ENCODE results near the gene KLHL29. TPM values are rescaled to one million over a fixed set of nuclear protein-coding genes. Genes with fewer than 3 reads are reported as not detected.

The KLHL29 gene
- total and polyA plus RNA-seq, 2 experiments from 2014 or later, result 3.8 to 9.9 TPM

DNA sequence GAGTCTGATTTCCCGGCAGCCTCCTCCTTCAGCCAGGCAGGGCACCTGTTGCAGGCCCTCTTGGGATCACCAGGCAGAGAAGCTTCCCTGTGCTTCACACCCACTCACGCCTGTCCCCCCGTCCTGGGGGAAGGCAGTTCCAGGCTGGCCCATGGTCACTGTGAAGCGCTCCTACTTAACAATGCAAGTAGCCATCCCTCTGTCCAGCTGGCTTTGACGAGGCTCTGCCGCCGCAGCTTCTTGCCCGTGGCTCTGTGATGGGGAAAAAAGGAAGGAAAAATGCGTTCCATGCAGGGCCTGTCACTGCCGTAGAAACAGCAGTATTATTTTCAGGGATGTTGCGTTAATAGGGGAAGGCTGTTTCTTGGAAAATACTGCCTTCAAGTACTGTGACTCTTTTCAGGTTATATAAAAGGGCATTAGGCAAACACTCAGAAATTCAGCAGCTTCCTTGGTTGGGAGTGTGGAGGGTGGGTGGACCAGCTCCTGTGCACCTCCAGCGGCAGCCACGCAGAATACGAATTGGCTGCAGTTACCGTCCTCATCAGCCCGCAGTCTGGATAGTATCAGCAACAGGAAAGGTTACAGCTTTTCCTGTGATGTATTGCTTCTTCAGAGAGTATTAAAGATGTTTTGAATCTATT, 232.3 kb downstream of the KLHL29 start:
- Histone ChIP-seq H3K27ac (peak overlapping the region; percentile 88), H3K4me1 (ENCODE audit: insufficient read depth) (peaks cover 28% of the 10 kb centered on the region), H3K4me3 (no peak overlapping the region), H3K79me2 (no peaks in the 10 kb centered on the region), H4K20me1 (ENCODE audit: insufficient read depth, poor library complexity, severe bottlenecking) (no peaks in the 10 kb centered on the region), H3K27me3 (no peaks in the 10 kb centered on the region), H3K9me2 (replicated peaks; ENCODE audit: insufficient read depth) (no peaks in the 10 kb centered on the region), H2AFZ (no peak overlapping the region), H3K4me2 (peak overlapping the region; percentile 42), H3K9me3 (ENCODE audit: low read depth) (no peaks in the 10 kb centered on the region), H3K36me3 (replicated peaks; ENCODE audit: insufficient read depth, low read depth) (no peaks in the 10 kb centered on the region)
- DNase-seq (ENCODE audit: low spot score), result peak; percentile 72
- 63% methylated on average over 16 of the region's 16 CpGs for WGBS (ENCODE audit: low lambda C conversion rate, missing lambda C conversion rate)
- TF ChIP-seq, protein P1, sequence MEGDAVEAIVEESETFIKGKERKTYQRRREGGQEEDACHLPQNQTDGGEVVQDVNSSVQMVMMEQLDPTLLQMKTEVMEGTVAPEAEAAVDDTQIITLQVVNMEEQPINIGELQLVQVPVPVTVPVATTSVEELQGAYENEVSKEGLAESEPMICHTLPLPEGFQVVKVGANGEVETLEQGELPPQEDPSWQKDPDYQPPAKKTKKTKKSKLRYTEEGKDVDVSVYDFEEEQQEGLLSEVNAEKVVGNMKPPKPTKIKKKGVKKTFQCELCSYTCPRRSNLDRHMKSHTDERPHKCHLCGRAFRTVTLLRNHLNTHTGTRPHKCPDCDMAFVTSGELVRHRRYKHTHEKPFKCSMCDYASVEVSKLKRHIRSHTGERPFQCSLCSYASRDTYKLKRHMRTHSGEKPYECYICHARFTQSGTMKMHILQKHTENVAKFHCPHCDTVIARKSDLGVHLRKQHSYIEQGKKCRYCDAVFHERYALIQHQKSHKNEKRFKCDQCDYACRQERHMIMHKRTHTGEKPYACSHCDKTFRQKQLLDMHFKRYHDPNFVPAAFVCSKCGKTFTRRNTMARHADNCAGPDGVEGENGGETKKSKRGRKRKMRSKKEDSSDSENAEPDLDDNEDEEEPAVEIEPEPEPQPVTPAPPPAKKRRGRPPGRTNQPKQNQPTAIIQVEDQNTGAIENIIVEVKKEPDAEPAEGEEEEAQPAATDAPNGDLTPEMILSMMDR (IDR thresholded peaks at IDR 0.05; ENCODE audit: poor library complexity), result peak; percentile 46
- no peak for TF ChIP-seq EZH2phosphoT487 (IDR thresholded peaks at IDR 0.05; ENCODE audit: low read depth, severe bottlenecking, unreplicated experiment)

DNA sequence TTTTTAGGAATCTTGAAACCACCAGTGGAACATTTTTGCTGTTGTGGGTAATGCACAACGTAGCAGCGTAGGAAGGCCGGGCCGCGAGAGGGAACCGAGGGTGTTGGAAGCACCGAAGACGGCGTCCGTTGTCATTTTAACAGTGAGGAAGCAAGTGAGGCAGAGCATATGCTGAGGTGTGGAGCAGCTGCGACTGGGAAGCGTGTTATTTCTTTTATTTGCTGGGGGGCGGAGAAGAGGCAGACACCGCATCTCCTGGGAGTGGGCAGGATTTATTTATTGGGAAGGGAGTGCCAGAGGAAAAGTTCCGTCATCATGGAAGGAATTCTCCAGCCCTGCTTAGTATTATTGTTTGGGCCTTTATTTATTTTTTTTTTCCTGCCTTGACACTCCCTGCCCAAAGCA, 232.8 kb downstream of the KLHL29 start:
- H3K36me3 ChIP-seq (replicated peaks; ENCODE audit: insufficient read depth, low read depth), result no peaks in the 10 kb centered on the region
- peaks cover 29% of the 10 kb centered on the region for H3K4me1 ChIP-seq (ENCODE audit: insufficient read depth)
- no peaks in the 10 kb centered on the region for H3K27me3 ChIP-seq
- no peaks in the 10 kb centered on the region for H4K20me1 ChIP-seq (ENCODE audit: insufficient read depth, poor library complexity, severe bottlenecking)
- WGBS (ENCODE audit: low lambda C conversion rate, missing lambda C conversion rate), result 61% methylated on average over 15 of the region's 15 CpGs
- no peaks in the 10 kb centered on the region for H3K79me2 ChIP-seq
- no peaks in the 10 kb centered on the region for H3K9me3 ChIP-seq (ENCODE audit: low read depth)
- no peaks in the 10 kb centered on the region for H3K9me2 ChIP-seq (replicated peaks; ENCODE audit: insufficient read depth)
- no peak overlapping the region for H2AFZ ChIP-seq
- H3K4me2 ChIP-seq, result peak overlapping the region; percentile 33
- no peak overlapping the region for H3K4me3 ChIP-seq
- H3K27ac ChIP-seq, result peak overlapping the region; percentile 88
- DNase-seq (ENCODE audit: low spot score), result peak; percentile 47
- TF ChIP-seq EZH2phosphoT487 (IDR thresholded peaks at IDR 0.05; ENCODE audit: low read depth, severe bottlenecking, unreplicated experiment), result no peak
- TF ChIP-seq EZH2 (IDR thresholded peaks at IDR 0.05; ENCODE audit: borderline replicate concordance), result no peak
- TF ChIP-seq, protein P1 (IDR thresholded peaks at IDR 0.05; ENCODE audit: poor library complexity), result no peak

DNA sequence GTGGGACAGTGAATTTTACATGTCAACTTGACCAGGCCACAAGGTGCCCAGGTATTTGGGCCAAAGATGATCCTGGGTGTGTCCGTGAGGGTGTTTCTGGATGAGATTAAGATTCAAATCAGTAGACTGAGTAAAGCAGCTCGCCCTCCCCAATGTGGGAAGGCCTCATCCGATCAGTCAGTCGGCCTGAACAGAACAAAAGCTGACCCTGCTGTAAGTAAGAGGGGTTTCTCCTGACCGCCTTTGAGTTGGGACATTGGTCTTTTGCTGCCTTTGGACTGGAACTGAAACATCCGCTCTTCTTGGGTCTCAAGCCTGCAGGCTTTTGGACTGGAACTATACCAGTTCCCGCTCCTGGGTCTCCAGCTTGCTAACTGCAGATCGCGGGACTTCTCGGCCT, 233.3 kb downstream of the KLHL29 start:
- WGBS (ENCODE audit: low lambda C conversion rate, missing lambda C conversion rate), result 94% methylated on average over 10 of the region's 10 CpGs
- TF ChIP-seq, protein P1 (IDR thresholded peaks at IDR 0.05; ENCODE audit: poor library complexity), result no peak
- no peak for TF ChIP-seq EZH2 (IDR thresholded peaks at IDR 0.05; ENCODE audit: borderline replicate concordance)
- TF ChIP-seq EZH2phosphoT487 (IDR thresholded peaks at IDR 0.05; ENCODE audit: low read depth, severe bottlenecking, unreplicated experiment), result no peak
- DNase-seq (ENCODE audit: low spot score), result no peak

More for the DNA sequence above, 233.3 kb downstream of the KLHL29 start:
- H3K79me2 ChIP-seq, result no peaks in the 10 kb centered on the region
- no peaks in the 10 kb centered on the region for H4K20me1 ChIP-seq (ENCODE audit: insufficient read depth, poor library complexity, severe bottlenecking)
- no peak overlapping the region for H2AFZ ChIP-seq
- peak overlapping the region; percentile 88 for H3K27ac ChIP-seq
- H3K9me2 ChIP-seq (replicated peaks; ENCODE audit: insufficient read depth), result no peaks in the 10 kb centered on the region
- no peaks in the 10 kb centered on the region for H3K36me3 ChIP-seq (replicated peaks; ENCODE audit: insufficient read depth, low read depth)
- no peaks in the 10 kb centered on the region for H3K9me3 ChIP-seq (ENCODE audit: low read depth)
- H3K27me3 ChIP-seq, result no peaks in the 10 kb centered on the region
- peaks cover 32% of the 10 kb centered on the region for H3K4me1 ChIP-seq (ENCODE audit: insufficient read depth)
- H3K4me3 ChIP-seq, result no peak overlapping the region
- H3K4me2 ChIP-seq, result no peak overlapping the region

All from hepatocyte (in vitro differentiated cells).